HG03280 (cell line): Measurements from ENCODE around the gene SLC37A3.

ENCODE experiments used
- ATAC-seq: cut with Tn5 transposase; IDR thresholded peaks from one replicate; pipeline ENCODE4 v1.9.1; 2021; ENCODE audit warnings: mild to moderate bottlenecking, moderate library complexity; ENCODE audit not compliant: unreplicated experiment

Gene SLC37A3

GRCh38 chr7:140402178-140402835, 4.0 kb upstream of the SLC37A3 start:
- ATAC-seq = no peak

DNA sequence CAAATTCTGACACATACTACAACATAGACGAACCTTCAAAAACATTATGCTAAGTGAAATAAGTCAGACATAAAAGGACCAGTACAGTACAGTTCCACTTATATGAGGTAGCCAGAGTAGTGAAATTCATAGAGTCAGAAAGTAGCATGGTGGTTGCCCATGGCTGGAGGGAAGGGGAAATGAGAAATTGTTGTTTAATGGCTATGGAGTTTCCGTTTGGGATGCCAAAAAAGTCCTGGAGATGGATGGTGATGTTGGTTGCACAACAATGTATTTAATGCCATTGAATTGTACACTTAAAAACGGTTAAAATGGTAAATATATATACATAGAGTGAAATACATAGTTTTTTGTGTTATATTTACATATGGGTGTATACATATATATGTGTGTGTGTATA, 2.1 kb upstream of the SLC37A3 start:
- no peak for ATAC-seq

GRCh38 chr7:140398821-140399220, 491 bp upstream of the SLC37A3 start:
- ATAC-seq = no peak

GRCh38 chr7:140393756-140394306, 4.5 kb downstream of the SLC37A3 start:
- ATAC-seq = no peak

- ATAC-seq = no peak
These were observed 6.7 kb downstream of the SLC37A3 start for GRCh38 chr7:140391634-140392033.

GRCh38 chr7:140390466-140391190, 7.7 kb downstream of the SLC37A3 start:
- no peak for ATAC-seq

- ATAC-seq = no peak
These were observed 8.3 kb downstream of the SLC37A3 start for GRCh38 chr7:140390034-140390433.

GRCh38 chr7:140389445-140389844, 8.9 kb downstream of the SLC37A3 start:
- ATAC-seq = no peak

DNA sequence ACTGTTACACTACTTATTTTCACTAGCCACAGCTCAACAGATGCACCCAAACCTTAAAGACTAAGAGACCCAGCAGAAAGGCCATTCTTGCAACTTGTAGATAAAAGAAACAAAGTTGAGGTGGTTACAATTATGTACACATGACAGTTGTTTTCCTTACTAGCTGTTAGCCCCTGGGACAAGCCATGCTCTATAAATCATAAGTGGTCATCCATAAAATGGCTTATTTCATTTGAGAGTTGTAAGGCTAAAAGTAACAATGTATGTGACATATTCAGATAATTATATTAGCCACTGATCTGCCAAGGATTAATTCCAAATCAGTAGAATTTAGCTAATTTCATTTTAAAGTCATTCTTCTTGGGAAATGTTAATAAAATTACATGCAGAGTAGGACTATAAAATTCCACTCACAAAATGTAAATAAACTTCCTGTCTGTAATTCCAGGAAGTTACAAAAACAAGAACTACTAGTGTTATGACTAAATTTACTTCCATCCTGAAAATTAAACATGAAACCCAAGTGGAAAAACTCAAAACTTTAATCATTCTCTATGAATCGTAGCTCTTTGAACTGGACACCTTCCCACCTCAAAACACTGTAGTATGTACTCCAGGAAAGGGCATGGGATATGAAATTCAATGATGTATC, 13.3 kb downstream of the SLC37A3 start:
- ATAC-seq = no peak

- no peak for ATAC-seq
These were observed 14.2 kb downstream of the SLC37A3 start for GRCh38 chr7:140383954-140384713.

DNA sequence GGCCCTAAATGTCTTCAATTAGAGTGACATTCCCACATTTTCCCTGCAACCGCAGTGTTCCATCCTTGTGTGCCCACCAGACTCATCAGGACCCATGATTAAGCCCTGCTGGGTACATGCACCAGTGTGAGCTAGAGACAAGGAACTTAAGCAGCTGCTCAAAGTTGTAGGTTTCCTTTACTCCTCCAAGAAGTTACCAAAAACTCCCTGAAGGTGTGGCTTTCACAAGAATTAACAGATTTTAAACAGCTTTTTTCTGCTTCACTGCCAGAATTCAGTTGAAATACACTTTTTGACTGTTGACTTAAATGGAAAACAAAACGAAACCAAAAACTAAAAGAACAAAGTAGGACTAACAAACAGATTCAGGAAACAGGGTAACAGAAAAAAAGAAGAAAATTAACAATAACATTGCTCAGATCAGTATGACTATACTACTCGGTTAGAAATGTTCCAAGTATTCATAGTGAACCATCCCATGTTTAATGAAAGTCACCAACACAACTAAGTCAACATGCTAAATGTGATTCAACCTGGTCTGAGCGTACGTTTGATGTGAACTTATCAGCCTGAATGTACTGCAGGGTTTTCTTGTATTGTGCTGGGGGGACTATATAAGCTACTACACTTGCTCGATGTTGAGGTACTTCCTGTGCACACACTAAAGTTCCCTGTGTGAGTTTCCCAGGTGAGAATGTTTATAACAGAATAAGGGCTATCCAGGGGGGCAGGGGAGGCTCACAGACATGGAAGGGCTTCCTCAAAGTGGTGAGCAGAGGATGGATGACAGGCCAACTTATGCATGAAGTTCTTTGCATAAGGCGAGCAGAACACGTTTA, 22.2 kb downstream of the SLC37A3 start:
- ATAC-seq = no peak

DNA sequence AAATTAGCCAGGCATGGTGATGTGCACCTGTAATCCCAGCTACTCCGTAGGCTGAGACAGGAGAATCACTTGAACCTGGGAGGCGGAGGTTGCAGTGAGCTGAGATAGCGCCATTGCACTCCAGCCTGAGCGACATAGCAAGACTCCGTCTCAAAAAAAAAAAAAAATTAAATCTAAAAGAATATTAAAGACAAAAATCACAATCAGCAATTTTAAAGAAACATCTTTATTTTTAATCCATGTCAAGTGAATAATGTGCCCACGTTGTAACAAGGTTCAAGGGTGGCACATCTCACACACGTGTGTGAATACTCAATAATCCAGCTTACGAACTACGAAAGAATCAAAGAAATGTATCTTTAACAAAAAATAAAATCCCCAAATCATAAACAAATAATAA, 23.0 kb downstream of the SLC37A3 start:
- ATAC-seq = no peak

- ATAC-seq = no peak
These were observed 29.0 kb downstream of the SLC37A3 start for GRCh38 chr7:140369294-140369693.

- no peak for ATAC-seq
These were observed 30.8 kb downstream of the SLC37A3 start for GRCh38 chr7:140367528-140367927.

DNA sequence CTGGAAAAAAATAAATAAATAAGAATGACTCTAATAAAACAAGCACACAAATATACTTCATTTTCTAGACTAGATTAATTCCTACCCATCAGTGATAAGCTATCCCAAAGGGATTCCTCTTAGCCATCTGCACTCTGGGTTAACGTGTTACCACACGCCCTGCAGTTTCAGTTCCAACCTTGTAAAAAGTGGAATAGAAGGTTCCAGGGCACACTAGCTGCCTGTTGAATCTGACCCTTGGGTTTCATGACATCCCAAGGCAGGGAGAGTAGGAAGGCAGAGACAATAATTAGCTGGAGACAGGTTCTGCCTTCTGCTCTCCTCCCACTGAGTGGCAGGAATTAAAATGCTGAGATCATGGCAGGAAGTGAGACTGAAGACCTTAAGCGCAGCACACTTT, 33.5 kb downstream of the SLC37A3 start:
- ATAC-seq = no peak

- no peak for ATAC-seq
These were observed 37.6 kb downstream of the SLC37A3 start for GRCh38 chr7:140360697-140361229.

DNA sequence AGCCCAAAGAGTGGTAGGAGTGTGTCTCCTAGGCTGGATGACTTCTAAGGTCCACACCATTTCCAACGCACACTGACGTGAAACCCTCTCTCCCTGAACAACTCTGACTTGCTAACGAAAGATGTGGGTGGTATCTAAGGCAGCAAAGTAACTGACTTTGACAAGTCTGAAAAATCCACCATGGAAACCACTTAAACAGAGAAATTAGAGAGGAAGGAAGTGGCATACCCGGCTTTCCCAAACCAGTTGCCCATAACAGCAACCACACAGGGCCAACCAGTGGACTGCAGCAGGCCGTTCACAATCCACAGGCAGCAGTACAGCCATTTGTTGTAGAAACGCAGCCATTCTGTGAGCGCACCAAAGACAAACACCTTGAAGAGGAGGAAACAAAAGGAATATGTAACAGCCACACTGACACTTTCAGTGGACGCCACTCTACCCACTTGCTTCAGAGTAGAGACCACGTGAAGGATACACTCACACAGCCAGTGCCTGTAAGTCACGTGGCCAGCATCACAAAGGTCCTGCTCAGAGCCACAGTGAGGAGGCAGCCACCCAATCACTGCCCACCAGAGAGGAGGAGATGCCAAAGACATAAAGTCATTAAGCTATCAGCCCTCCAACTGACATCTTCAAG, 39.8 kb downstream of the SLC37A3 start:
- ATAC-seq = no peak

GRCh38 chr7:140358024-140358411, 40.3 kb downstream of the SLC37A3 start:
- ATAC-seq = no peak

- no peak for ATAC-seq
These were observed 48.3 kb downstream of the SLC37A3 start for GRCh38 chr7:140350056-140350455.
